ENCODE data around the gene SOD2.
"Not testable (repeated sequence)": the region's sequence is repeated elsewhere in the genome, so short reads cannot be mapped to it uniquely, and the experiment has no call there.

The SOD2 gene

GRCh38 chr6:159691133-159691962 lies 1.7 kb downstream of the SOD2 start:
- H3K4me3 ChIP-seq (ENCODE audit: low read depth, low read length): peak overlapping the region; percentile 70
- no peak for TF ChIP-seq MYC (IDR thresholded peaks at IDR 0.05; ENCODE audit: low read depth, low read length)
- TF ChIP-seq MAX (IDR thresholded peaks at IDR 0.05; ENCODE audit: low read depth, low read length): no peak
- no peak for TF ChIP-seq POLR2A (IDR thresholded peaks at IDR 0.05; ENCODE audit: extremely low read depth, insufficient read length)
- peak; percentile 68 for TF ChIP-seq CTCF (IDR thresholded peaks at IDR 0.05; ENCODE audit: low read depth, low read length)
- peak; percentile 87 for DNase-seq (ENCODE audit: low read depth)

GRCh38 chr6:159690135-159690534 lies 2.9 kb downstream of the SOD2 start:
- not testable (repeated sequence) for H3K4me3 ChIP-seq (ENCODE audit: low read depth, low read length); DNase-seq (ENCODE audit: low read depth)

- TF ChIP-seq POLR2A (IDR thresholded peaks at IDR 0.05; ENCODE audit: extremely low read depth, insufficient read length) (no peak), MYC (IDR thresholded peaks at IDR 0.05; ENCODE audit: low read depth, low read length) (no peak), CTCF (IDR thresholded peaks at IDR 0.05; ENCODE audit: low read depth, low read length) (no peak), MAX (IDR thresholded peaks at IDR 0.05; ENCODE audit: low read depth, low read length) (no peak)
- DNase-seq (ENCODE audit: low read depth): no peak
- no peak overlapping the region for H3K4me3 ChIP-seq (ENCODE audit: low read depth, low read length)
Measured at GRCh38 chr6:159689001-159689400, 4.0 kb downstream of the SOD2 start.

GRCh38 chr6:159688266-159688905 lies 4.7 kb downstream of the SOD2 start:
- DNase-seq (ENCODE audit: low read depth): no peak
- TF ChIP-seq CTCF (IDR thresholded peaks at IDR 0.05; ENCODE audit: low read depth, low read length) (no peak), POLR2A (IDR thresholded peaks at IDR 0.05; ENCODE audit: extremely low read depth, insufficient read length) (no peak), MYC (IDR thresholded peaks at IDR 0.05; ENCODE audit: low read depth, low read length) (no peak), MAX (IDR thresholded peaks at IDR 0.05; ENCODE audit: low read depth, low read length) (no peak)
- H3K4me3 ChIP-seq (ENCODE audit: low read depth, low read length): no peak overlapping the region

GRCh38 chr6:159687341-159687740 lies 5.7 kb downstream of the SOD2 start:
- no peak for TF ChIP-seq MYC (IDR thresholded peaks at IDR 0.05; ENCODE audit: low read depth, low read length)
- no peak for TF ChIP-seq CTCF (IDR thresholded peaks at IDR 0.05; ENCODE audit: low read depth, low read length)
- no peak for TF ChIP-seq POLR2A (IDR thresholded peaks at IDR 0.05; ENCODE audit: extremely low read depth, insufficient read length)
- TF ChIP-seq MAX (IDR thresholded peaks at IDR 0.05; ENCODE audit: low read depth, low read length): no peak
- no peak for DNase-seq (ENCODE audit: low read depth)
- H3K4me3 ChIP-seq (ENCODE audit: low read depth, low read length): no peak overlapping the region

- DNase-seq (ENCODE audit: low read depth): no peak
- H3K4me3 ChIP-seq (ENCODE audit: low read depth, low read length): no peak overlapping the region
Measured at GRCh38 chr6:159686703-159687102, 6.3 kb downstream of the SOD2 start.

More at GRCh38 chr6:159686703-159687102, 6.3 kb downstream of the SOD2 start:
- TF ChIP-seq MYC (IDR thresholded peaks at IDR 0.05; ENCODE audit: low read depth, low read length) (no peak), MAX (IDR thresholded peaks at IDR 0.05; ENCODE audit: low read depth, low read length) (no peak), POLR2A (IDR thresholded peaks at IDR 0.05; ENCODE audit: extremely low read depth, insufficient read length) (no peak), CTCF (IDR thresholded peaks at IDR 0.05; ENCODE audit: low read depth, low read length) (no peak)

All from NB4 (cell line).